HK-2 (cell line): Measurements from ENCODE around the gene GOLGA6L7.
"Not testable (repeated sequence)": the region's sequence is repeated elsewhere in the genome, so short reads cannot be mapped to it uniquely, and the experiment has no call there.

Source experiments
- DNase-seq: peaks from one replicate; pipeline ENCODE4 v3.0.0-alpha.2; 2018; ENCODE audit not compliant: unreplicated experiment

Gene GOLGA6L7

DNA sequence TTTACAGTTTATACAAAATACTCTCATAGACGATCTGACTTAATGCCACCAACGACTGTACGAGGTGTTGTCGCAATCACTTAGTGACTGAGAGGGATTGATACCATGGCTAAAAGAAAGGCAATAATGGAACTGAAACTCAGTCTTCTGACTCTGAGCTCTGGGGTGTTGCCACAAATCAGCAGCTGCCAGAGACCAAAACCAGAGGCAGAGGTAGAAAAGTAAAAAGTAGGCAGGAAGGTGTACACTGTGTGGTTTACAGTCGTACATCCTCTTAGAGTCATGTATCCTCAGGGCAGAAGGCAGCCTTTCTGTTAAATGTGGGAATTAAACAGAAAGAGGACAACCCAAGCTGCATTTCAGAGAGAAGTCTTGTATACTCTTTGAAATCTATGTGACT is 1.2 kb downstream of the GOLGA6L7 start:
- not testable (repeated sequence) for DNase-seq

DNA sequence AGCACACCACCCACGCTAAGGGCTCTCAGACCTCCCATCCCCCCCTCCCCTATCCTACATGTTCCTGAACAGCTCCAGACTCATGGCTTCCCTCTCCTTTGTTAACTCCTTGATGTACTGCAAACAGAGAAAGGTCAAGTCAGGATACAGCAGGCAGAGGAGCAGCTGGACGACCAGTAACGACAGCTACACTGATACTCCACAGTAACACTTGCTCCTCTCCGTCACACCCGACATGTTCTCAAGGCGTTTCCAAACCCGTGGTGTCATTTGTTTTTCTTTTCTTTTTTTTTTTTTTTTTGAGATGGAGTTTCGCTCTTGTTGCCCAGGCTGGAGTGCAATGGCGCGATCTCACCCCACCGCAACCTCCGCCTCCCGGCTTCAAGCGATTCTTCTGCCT is 4.3 kb downstream of the GOLGA6L7 start:
- DNase-seq: not testable (repeated sequence)

DNA sequence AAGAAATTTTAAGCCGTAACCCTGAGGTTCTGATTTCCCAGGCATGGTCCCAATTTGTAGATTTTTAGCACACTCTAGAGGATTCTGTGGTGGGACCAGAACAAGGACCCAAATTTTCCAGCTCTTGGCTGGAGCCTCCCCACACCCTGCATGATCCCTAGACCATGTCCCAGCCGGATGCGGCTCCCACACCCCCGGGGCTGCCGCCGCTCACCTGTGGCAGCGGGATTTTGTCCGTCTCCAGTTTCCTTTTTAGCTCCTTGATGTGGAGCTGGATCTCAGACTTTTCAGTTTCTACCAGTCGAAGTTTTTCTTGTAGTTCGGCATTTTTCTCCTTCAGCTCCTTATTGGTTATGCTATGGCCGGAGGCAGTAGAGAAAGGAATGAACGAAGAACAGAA is 4.9 kb downstream of the GOLGA6L7 start:
- not testable (repeated sequence) for DNase-seq

DNA sequence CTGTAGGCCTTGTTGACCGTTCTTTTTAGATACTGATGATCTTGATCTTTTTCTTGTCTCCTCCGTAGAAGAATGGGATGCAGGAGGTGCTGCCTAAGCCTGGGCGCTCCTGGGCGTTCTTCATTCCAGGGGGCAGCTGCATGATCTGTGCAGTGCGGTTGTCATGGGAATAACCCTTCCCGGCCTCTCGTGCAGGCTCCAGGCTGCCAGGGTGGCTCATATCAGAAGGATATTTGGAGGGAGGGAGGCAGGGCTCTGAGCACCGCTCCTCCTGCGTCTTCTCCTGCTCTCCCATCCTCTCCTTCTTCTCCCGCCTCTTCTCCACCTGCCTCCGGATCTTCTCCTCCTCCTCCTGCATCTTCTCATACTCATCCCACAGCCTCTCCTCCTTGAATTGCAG is 6.2 kb downstream of the GOLGA6L7 start:
- not testable (repeated sequence) for DNase-seq

DNA sequence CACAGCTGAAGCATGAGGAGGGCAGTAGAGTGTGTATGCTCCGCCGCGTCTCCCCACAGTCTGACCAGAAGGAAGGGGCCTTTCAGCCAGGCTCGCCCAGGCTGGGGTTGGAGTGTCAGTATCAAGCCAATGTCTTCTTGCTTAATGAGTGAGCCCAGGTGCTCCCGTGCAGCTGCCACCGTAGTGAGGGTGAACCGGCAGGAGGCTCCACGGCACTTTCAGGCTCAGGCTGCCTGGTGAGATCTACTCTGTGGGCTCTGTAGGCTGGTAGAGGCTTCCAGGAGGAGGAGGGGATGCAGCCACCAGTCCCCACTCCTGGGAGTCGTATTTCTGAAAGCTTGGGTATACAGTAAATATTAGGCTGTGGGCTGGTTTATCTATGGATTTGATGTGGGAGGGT is 8.2 kb downstream of the GOLGA6L7 start:
- not testable (repeated sequence) for DNase-seq

DNA sequence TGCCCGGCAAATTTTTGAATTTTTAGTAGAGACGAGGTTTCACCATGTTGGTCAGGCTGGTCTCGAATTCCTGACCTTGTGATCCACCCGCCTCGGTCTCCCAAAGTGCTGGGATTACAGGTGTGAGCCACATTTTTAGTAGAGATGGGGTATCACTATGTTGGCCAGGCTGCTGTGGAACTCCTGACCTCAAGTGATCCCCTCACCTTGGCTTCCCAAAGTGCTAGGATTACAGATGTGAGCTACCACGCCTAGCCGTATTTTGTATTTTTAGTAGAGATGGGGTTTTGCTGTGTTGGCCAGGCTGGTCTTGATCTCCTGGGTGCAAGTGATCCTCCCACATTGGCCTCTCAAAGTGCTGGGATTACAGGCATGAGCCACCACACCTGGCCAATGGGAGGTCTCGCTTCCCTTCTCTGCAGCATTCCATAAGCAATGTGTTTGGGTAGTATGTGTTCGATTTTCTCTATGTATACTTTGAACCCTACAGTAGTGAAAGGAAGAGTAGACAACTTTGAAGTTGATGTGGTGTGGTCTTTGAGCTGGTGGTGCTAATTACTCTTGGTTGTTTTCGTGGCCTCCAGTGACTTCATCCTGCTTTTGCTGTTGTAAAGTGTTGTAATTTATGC is 13.4 kb downstream of the GOLGA6L7 start:
- not testable (repeated sequence) for DNase-seq

DNA sequence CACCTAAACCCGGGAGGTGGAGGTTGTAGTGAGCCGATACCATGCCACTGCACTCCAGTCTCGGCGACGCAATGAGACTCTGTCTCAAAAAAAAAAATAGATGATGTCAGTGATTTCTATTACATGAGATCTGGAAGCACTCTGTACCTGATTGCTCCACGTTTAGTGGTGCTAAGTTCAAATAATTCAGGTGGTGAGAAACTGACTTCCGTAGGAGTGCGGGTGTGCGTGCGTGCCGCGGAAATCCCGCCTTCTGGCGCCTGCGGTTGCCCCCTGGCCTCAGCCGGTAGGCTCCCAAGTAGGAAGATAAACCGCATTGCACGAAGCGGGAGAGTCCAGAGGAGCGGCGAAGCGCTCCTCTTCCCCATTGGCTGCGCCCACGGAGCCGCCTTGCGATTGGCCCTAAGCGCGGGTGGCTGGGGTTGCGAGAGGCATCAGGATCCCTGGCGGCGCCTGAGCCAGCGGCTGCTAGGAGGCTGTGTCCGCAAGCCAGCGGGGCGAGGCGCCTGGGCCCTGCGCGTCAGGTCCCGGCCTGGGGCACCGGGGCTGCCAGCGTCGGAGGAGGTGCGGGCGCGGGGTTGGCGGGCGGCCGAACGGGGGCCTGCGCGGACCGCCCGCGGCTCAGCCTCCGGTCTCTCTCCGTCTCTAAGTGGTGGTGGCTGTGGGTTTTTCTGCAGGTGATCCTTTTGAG is 16.4 kb downstream of the GOLGA6L7 start:
- DNase-seq: peak; percentile 78

DNA sequence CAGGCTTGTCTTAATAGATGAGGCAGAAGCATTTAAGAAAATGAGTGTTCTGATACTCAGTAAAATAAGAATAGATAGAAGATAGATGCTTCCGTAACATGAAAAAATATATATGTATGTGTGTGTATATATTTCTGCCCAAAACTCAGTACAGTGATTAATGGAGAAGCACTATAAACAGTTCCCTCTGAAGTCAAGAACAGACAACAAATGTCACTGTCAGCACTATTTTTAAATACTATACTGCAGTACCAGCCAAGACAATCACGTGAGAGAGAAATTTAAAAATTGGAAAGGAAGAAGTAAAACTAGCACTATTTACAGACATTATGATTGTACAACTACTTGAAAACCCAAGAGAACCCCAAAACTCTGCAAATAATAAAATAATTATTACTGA is 27.0 kb downstream of the GOLGA6L7 start:
- not testable (repeated sequence) for DNase-seq

DNA sequence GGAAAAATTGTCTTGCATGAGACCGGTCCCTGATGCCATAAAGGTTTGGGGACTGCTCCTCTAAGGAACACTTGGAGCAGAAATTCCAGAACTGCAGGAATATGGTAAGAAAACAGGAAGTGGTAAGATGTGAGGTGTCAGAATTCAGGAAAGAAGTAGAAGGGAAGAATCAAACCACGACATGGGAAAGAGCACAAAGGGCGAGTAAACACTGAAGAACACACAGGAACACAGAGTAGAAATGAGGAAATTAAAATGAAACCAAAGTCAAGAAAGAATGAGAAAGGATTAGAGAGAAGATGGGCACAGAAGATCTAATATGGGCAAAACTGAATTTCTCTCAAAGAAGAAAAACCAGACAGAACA is 28.5 kb downstream of the GOLGA6L7 start:
- not testable (repeated sequence) for DNase-seq

DNA sequence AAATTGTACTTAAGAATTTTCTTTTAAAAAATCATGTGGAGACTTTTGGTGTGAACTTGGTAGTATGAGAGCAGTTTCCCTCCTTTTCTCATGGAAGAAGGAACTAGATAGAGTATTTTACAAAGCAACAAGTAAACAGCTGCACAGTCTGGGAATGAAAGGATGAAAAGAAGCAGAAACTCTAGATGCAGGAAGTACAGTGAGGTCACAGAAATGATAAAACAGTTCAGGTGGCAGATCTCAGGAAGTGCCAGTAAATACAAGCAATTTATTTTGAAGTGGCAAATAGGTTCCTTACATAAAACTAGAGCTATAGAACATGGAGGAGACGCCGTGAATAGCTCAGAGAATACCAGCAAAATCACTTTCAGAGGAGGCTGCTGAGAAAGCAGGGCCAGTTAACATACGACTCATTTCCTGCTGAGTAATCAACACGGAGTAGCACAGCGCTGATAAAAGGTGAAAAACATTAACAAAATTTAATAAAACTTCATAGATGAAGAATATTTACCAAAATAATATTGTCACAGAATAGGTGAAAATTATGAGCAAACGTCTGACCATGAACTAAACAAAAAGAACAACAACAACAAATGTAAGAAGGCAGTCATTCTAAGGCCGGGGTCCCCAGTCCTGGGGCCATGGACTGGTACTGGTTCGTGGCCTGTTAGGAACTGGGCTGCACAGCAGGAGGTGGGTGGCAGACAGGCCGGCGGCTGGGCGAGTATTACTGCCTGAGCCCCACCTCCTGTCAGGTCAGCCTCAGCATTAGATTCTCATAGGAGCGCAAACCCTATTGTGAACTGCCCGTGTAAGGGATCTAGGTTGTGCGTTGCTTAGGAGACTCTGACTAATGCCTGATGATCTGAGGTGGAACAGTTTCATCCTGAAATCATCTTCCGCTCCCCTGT is 29.2 kb downstream of the GOLGA6L7 start:
- DNase-seq: not testable (repeated sequence)

DNA sequence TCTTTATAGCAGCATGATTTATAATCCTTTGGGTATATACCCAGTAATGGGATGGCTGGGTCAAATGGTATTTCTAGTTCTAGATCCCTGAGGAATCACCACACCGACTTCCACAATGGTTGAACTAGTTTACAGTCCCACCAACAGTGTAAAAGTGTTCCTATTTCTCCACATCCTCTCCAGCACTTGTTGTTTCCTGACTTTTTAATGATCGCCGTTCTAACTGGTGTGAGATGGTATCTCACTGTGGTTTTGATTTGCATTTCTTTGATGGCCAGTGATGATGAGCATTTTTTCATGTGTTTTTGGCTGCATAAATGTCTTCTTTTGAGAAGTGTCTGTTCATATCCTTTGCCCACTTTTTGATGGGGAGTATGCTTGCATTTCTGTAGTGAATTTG is 30.3 kb downstream of the GOLGA6L7 start:
- DNase-seq: not testable (repeated sequence)

DNA sequence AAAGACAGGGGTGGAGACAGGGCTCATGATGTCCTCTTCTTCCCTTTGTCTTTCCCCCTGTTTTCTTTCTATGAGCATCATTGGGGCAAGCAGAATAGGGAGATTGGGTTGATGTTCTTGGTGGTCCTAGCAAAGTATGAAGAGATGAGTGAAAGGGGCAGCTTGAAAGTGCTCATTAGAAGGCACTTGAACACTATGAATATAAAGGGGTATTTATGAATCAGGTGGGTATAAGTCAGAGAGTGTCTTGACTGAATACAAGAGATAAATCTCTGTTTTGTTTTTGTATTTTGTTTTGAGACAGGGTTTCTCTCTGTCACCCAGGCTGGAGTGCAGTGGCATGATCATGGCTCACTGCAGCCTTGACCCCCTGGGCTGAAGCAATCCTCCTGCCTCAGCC is 34.4 kb downstream of the GOLGA6L7 start:
- DNase-seq: not testable (repeated sequence)

DNA sequence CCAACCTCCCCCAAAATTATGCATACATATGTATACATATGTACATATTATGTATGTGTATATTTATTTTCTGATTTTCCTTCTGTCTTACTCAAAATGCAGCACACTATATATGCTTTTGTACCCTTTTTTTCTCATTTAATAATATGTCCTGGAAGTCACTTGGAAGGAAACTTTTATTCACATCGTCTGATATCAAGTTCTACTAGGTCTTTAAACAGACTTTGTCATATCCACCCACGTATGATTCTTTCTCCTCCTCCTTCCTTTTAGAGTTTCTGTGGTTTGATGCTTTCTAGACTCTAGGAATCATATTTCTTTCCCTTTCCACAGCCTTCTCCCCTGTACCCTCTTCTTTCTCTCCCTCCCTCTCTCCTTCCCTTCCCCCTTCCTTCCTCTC is 35.1 kb downstream of the GOLGA6L7 start:
- not testable (repeated sequence) for DNase-seq

DNA sequence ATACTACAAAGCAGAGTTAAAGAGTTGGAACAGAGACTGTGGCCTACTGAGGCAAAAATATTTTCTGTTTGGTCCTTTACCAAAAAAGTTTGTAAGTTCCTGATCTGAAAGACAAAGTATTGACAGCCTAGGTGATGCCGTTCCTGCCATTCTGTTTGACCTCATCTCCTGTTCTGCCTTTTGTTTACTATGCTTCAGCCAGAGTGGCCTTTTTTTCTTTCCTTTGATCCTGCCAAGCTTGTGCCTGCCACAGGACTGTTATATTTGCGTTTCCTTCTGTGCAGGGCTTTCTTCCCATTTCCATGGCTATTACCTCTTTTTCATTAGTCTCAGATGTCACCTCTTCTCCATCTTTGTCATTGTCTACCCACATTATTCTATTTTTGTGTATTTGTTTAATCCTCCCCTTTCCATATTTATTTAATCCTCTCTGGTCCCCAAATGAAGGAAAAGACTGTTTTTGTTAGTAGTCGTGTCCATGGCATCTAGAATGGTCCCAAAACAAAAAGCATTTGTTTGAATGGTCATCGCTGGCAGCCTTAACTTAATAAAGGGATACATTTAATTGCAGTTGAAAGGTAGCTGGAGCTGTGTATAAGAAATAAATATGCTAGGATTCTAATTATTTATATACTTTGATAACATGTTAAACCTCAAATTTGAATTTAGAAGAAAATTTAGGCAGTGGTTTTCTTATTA is 36.4 kb downstream of the GOLGA6L7 start:
- not testable (repeated sequence) for DNase-seq

DNA sequence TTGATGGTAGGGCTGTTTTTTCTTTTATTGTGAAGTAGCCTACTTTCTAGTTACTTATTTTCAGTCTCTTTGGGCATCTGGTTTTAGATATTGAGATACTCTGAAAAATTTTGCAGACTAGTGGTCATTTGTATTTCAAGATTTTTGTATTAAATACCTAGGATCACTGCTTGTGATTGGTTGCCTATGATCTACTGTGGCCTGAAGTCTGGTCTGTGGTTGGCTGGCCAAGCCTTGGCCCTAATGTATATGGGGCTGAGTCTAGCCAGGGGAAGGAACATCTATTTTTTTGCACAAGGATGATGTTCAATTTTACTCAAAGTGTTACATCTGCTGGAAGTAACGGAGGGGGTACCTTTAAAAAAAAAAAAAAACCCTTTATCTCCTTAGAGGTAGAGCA is 38.0 kb downstream of the GOLGA6L7 start:
- not testable (repeated sequence) for DNase-seq

DNA sequence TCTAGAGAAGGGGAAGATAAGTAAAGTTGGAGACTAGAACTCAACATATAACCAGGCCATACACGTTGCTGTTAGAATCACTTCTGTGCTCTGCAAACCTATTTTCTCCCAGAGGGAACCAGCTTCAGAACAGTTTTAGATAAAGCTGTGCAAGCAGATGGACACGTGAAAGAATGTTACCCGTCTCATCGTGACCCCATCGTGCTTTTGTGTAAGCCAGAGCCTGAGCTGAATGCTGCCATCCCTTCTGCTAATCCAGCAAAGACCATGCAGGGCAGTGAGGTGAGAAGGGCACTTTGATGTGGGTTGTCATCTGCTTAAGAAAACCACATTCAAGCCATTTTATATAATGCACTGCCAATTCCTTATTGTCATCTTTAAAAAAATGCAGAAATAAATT is 40.3 kb downstream of the GOLGA6L7 start:
- not testable (repeated sequence) for DNase-seq

DNA sequence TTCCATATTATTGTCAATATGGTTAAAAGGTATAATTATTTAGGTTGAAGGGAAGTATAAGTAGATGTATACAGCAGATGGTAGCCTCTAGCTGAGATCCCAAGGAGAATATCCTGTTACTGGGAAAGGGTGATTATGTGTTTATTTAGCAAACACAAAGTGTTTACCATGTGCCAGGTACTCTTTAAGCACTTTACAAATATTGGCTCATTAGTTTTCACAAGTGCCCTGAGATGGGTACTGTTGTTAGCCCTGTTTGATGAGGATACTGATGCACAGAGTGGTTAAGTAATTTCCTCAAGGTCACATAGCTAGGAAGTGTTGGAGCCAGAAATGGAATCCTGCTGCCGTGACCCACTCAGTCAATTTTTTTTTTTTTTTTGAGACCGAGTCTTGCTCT is 48.1 kb downstream of the GOLGA6L7 start:
- DNase-seq: not testable (repeated sequence)

DNA sequence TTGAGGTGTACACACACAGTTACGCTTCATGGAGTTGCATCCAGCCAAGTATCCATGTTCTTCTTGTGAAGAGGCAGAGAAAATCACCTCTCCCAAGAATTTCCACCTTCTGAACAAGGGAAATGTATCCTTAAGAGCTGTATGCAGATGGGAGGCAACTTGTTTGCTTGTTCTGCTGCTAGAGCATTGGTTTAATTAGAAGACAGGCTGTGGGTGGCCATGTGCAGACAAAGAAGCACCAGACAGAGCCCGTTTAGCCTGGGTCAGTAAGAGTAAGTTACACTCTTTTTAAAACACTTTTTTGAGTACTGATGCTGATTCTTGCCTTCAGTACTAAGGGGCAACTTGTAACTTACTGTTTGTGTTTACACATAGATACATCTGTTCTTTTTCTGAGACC is 50.2 kb downstream of the GOLGA6L7 start:
- not testable (repeated sequence) for DNase-seq

DNA sequence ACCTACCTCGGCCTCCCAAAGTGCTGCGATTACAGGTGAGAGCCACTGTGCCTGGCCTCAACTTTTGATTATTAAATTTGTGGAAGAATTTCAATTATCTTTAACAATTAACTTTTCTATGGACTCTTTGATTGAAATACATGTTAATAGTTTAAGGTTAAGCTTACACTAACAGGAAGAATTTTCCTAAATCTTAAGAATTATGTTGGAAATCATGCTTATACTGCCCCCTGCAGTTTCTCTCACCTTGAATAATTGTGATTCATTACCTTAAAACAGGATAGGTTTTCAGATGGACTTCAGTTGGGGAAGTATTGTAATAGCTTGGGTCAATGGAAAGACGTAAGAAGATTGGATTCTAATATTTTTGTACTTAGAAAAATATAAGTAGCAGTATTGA is 54.2 kb downstream of the GOLGA6L7 start:
- DNase-seq: not testable (repeated sequence)
